Breast epithelium (tissue), 4 donors: ENCODE data around the gene AOPEP. TPM values are rescaled to one million over a fixed set of nuclear protein-coding genes. Genes with fewer than 3 reads are reported as not detected.

Experiments used
- DNase-seq, 2 donors: peaks; one replicate each; pipeline ENCODE4 v3.0.0-alpha.2; 2019; ENCODE audit warnings: low spot score in 2 of 2
- H3K27ac ChIP-seq, 2 donors: fragments of 200-600 bp; sonication (generic) in 1 of 2; one replicate each; pipeline ENCODE4 v1.5.1; 2016 to 2019; ENCODE audit warnings: mild to moderate bottlenecking in 1 of 2
- H3K27me3 ChIP-seq, 2 donors: fragments of 200-600 bp; sonication (generic) in 1 of 2; one replicate each; pipeline versions ENCODE4 v1.5.1 to v1.6.0; 2017 to 2019; ENCODE audit warnings: control low read depth in 1 of 2, mild to moderate bottlenecking in 1 of 2
- H3K36me3 ChIP-seq: fragments of 200-600 bp; one replicate; pipeline ENCODE4 v1.5.1; 2019
- H3K4me1 ChIP-seq, 2 donors: fragments of 200-600 bp; sonication (generic); one replicate each; pipeline ENCODE4 v1.5.1; 2016 to 2019; ENCODE audit warnings: control low read depth in 1 of 2
- H3K4me3 ChIP-seq, 3 donors: fragments of 200-600 bp; sonication (generic); 1 replicate in 2 of 3; 2 replicates in 1 of 3; pipeline ENCODE4 v1.5.1; 2016 to 2019; ENCODE audit warnings: mild to moderate bottlenecking in 3 of 3, moderate library complexity in 2 of 3
- H3K9me3 ChIP-seq, 2 donors: fragments of 200-600 bp; sonication (generic) in 1 of 2; one replicate each; pipeline ENCODE4 v1.5.1; 2016 to 2019; ENCODE audit warnings: control low read depth in 1 of 2
- CTCF ChIP-seq, 3 donors: fragments of 450-650 bp; IDR thresholded peaks; one replicate each; pipeline ENCODE4 v1.5.1; 2016 to 2017; ENCODE audit warnings: antibody characterized with exemption in 3 of 3, mild to moderate bottlenecking in 3 of 3, moderate library complexity in 3 of 3
- POLR2A ChIP-seq: fragments of 450-650 bp; IDR thresholded peaks from one replicate; pipeline ENCODE4 v1.6.1; 2016; ENCODE audit warnings: antibody characterized with exemption, mild to moderate bottlenecking, moderate library complexity
- POLR2AphosphoS5 ChIP-seq, 3 donors: sonication (generic); formaldehyde crosslinking; IDR thresholded peaks; one replicate each; pipeline ENCODE4 v1.6.1; 2017; ENCODE audit warnings: antibody characterized with exemption in 3 of 3
- intact Hi-C: fragments of 100-400 bp; cut with DNase I; formaldehyde crosslinking; loops from one replicate; pipeline ENCODE4 v1.15.1; 2023; ENCODE audit warnings: low total_unique reads
- total RNA-seq, 3 donors: library from RNA; depleted of rRNA; stranded (reverse); fragments of >200 nt; gene quantifications; one replicate each; pipeline ENCODE4 v1.1.0, GENCODE V29; 2016

The AOPEP gene
- total RNA-seq, 3 donors from 2014 or later, result 15.5 to 94.1 (median 87.5) TPM

DNA sequence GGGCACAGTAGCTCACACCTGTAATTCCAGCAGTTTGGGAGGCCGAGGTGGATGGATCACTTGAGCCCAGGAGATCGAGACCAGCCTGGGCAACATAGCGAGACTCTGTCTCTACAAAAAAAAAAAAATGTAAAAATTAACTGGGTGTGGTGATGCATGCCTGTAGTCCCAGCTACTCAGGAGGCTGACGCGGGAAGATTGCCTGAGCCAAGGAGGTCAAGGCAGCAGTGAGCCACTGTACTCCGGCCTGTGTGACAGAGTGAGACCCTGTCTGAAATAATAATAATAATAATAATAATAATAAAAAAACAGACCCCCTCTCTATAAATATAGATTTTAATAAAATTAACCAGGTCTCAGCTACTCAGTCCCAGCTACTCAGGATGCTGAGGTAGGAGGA is 179.7 kb downstream of the AOPEP start:
- TF ChIP-seq POLR2AphosphoS5 (IDR thresholded peaks at IDR 0.05) (no peak), POLR2A (no peak), CTCF (IDR thresholded peaks at IDR 0.05) (no peak)
- Histone ChIP-seq H3K4me3 (no peak overlapping the region), H3K9me3 (no peaks in the 10 kb centered on the region), H3K4me1 (no peaks in the 10 kb centered on the region), H3K27me3 (no peaks in the 10 kb centered on the region), H3K27ac (no peak overlapping the region), H3K36me3 (no peaks in the 10 kb centered on the region)
- no peak for DNase-seq
- intact Hi-C loops, result no loop called here

GRCh38 chr9:94906713-94907112 is 180.2 kb downstream of the AOPEP start:
- Histone ChIP-seq H3K4me3 (no peak overlapping the region), H3K27ac (no peak overlapping the region), H3K36me3 (no peaks in the 10 kb centered on the region), H3K27me3 (no peaks in the 10 kb centered on the region), H3K4me1 (no peaks in the 10 kb centered on the region), H3K9me3 (no peaks in the 10 kb centered on the region)
- no peak for DNase-seq
- TF ChIP-seq CTCF (IDR thresholded peaks at IDR 0.05) (no peak), POLR2A (no peak), POLR2AphosphoS5 (IDR thresholded peaks at IDR 0.05) (no peak)
- intact Hi-C loops, result no loop called here

- H3K36me3 ChIP-seq, result no peaks in the 10 kb centered on the region
- no peaks in the 10 kb centered on the region for H3K9me3 ChIP-seq
- TF ChIP-seq POLR2A (no peak), CTCF (IDR thresholded peaks at IDR 0.05) (no peak), POLR2AphosphoS5 (IDR thresholded peaks at IDR 0.05) (no peak)
- H3K27ac ChIP-seq, result no peak overlapping the region
- intact Hi-C loops, result no loop called here
- H3K4me3 ChIP-seq, result no peak overlapping the region
- no peak for DNase-seq
- H3K4me1 ChIP-seq, result no peaks in the 10 kb centered on the region
- no peaks in the 10 kb centered on the region for H3K27me3 ChIP-seq
These were observed 180.9 kb downstream of the AOPEP start for GRCh38 chr9:94907264-94907936.

- H3K27me3 ChIP-seq, result no peaks in the 10 kb centered on the region
These were observed 181.6 kb downstream of the AOPEP start for GRCh38 chr9:94908011-94908563.

More at GRCh38 chr9:94908011-94908563, 181.6 kb downstream of the AOPEP start:
- no peaks in the 10 kb centered on the region for H3K4me1 ChIP-seq
- TF ChIP-seq CTCF (IDR thresholded peaks at IDR 0.05) (no peak), POLR2AphosphoS5 (IDR thresholded peaks at IDR 0.05) (no peak), POLR2A (no peak)
- no peak overlapping the region for H3K4me3 ChIP-seq
- no peak for DNase-seq
- no peaks in the 10 kb centered on the region for H3K9me3 ChIP-seq
- peak overlapping the region; percentile 6 to 29 for H3K27ac ChIP-seq
- no peaks in the 10 kb centered on the region for H3K36me3 ChIP-seq
- intact Hi-C loops, result no loop called here
